Activated CD4-positive, alpha-beta T cell treated with anti-CD3 and anti-CD28 coated beads, Interleukin-2, Interleukin-4, amounts not matched to agents 100 ng/mL and 50 ng/mL, durations not matched to agents 16 hours and 8 hours (primary cell): ENCODE measurements around the gene ZMAT5.

Experiments used
- DNase-seq: peaks from one replicate; pipeline ENCODE4 v3.0.0-alpha.2; 2020; ENCODE audit warnings: low spot score

Gene ZMAT5

GRCh38 chr22:29683536-29683935 lies 83.3 kb downstream of the ZMAT5 start:
- DNase-seq: no peak
